SK-N-SH treated with all-trans-retinoic acid at 6 μM for 48 hours (cell line): ENCODE results near the gene GCLC.

Experiments used
- ATAC-seq: fragments of 200-7000 bp; cut with Tn5 transposase; 3 replicates; pipeline ENCODE4 v1.9.1; 2020; ENCODE audit warnings: mild to moderate bottlenecking, moderate library complexity
- ARNTL ChIP-seq: fragments of 450-650 bp; formaldehyde crosslinking; IDR thresholded peaks from 2 replicates; pipeline ENCODE4 v1.5.0; 2020; ENCODE audit warnings: low read depth, mild to moderate bottlenecking, moderate library complexity, borderline replicate concordance
- BACH2 ChIP-seq: fragments of 250-450 bp; sonication (Bioruptor Pico); IDR thresholded peaks from 2 replicates; pipeline ENCODE4 v1.9.0; 2021; ENCODE audit warnings: mild to moderate bottlenecking, borderline replicate concordance
- CSDC2 ChIP-seq: fragments of 250-450 bp; sonication (Bioruptor Pico); IDR thresholded peaks from 2 replicates; pipeline ENCODE4 v1.5.0; 2020; ENCODE audit warnings: mild to moderate bottlenecking, moderate library complexity
- ESRRG ChIP-seq: fragments of 250-450 bp; sonication (Bioruptor Pico); IDR thresholded peaks from 2 replicates; pipeline ENCODE4 v1.6.1; 2021; ENCODE audit warnings: mild to moderate bottlenecking
- GLIS3 ChIP-seq: fragments of 250-450 bp; sonication (Bioruptor Pico); IDR thresholded peaks from 2 replicates; pipeline ENCODE4 v1.5.0; 2020; ENCODE audit warnings: mild to moderate bottlenecking, moderate library complexity
- ISL1 ChIP-seq: fragments of 250-450 bp; sonication (Bioruptor Pico); IDR thresholded peaks from 2 replicates; pipeline ENCODE4 v2.1.2; 2022; ENCODE audit warnings: mild to moderate bottlenecking, moderate library complexity
- OSR1 ChIP-seq: fragments of 250-450 bp; sonication (Bioruptor Pico); IDR thresholded peaks from 2 replicates; pipeline ENCODE4 v1.8.0; 2022; ENCODE audit warnings: moderate library complexity, mild to moderate bottlenecking, inconsistent platforms
- RARB ChIP-seq: fragments of 250-450 bp; sonication (Bioruptor Pico); IDR thresholded peaks from 2 replicates; pipeline ENCODE4 v1.8.0; 2021; ENCODE audit warnings: mild to moderate bottlenecking, moderate library complexity
- TCF4 ChIP-seq: fragments of 250-450 bp; sonication (Bioruptor Pico); IDR thresholded peaks from 2 replicates; pipeline ENCODE4 v1.8.0; 2021; ENCODE audit warnings: mild to moderate bottlenecking, moderate library complexity, borderline replicate concordance
- TOX ChIP-seq: fragments of 250-450 bp; sonication (Bioruptor Pico); IDR thresholded peaks from 2 replicates; pipeline ENCODE4 v1.8.0; 2021; ENCODE audit warnings: mild to moderate bottlenecking, moderate library complexity, borderline replicate concordance
- ZC3H10 ChIP-seq: fragments of 250-450 bp; sonication (Bioruptor Pico); IDR thresholded peaks from 2 replicates; pipeline ENCODE4 v1.5.1; 2021; ENCODE audit warnings: mild to moderate bottlenecking, moderate library complexity
- ZFP3 ChIP-seq: fragments of 250-450 bp; sonication (Bioruptor Pico); IDR thresholded peaks from 2 replicates; pipeline ENCODE4 v1.5.0; 2020; ENCODE audit warnings: mild to moderate bottlenecking, moderate library complexity
- ZNF565 ChIP-seq: fragments of 450-650 bp; formaldehyde crosslinking; conservative IDR thresholded peaks from 2 replicates; pipeline ENCODE4 v1.5.0; 2020; ENCODE audit warnings: low read depth, mild to moderate bottlenecking, moderate library complexity
- ZNF70 ChIP-seq: fragments of 450-650 bp; formaldehyde crosslinking; IDR thresholded peaks from 2 replicates; pipeline ENCODE4 v1.5.0; 2020; ENCODE audit warnings: mild to moderate bottlenecking, moderate library complexity
- ZNF8 ChIP-seq: fragments of 450-650 bp; formaldehyde crosslinking; IDR thresholded peaks from 2 replicates; pipeline ENCODE4 v1.5.0; 2020; ENCODE audit warnings: mild to moderate bottlenecking, moderate library complexity
- TF ChIP-seq, protein P1 (sequence below): fragments of 250-450 bp; sonication (Bioruptor Pico); IDR thresholded peaks from 2 replicates; pipeline ENCODE4 v1.5.1; 2020; ENCODE audit warnings: low read depth, mild to moderate bottlenecking, moderate library complexity
- TF ChIP-seq, protein P2 (sequence below): fragments of 250-450 bp; sonication (Bioruptor Pico); IDR thresholded peaks from 2 replicates; pipeline ENCODE4 v1.8.0; 2020; ENCODE audit warnings: mild to moderate bottlenecking, moderate library complexity, borderline replicate concordance
- TF ChIP-seq, protein P3 (sequence below): fragments of 250-450 bp; sonication (Bioruptor Pico); IDR thresholded peaks from 2 replicates; pipeline ENCODE4 v1.8.0; 2021; ENCODE audit warnings: low read depth, mild to moderate bottlenecking, moderate library complexity, borderline replicate concordance
- TF ChIP-seq, protein P4 (sequence below): fragments of 250-450 bp; sonication (Bioruptor Pico); IDR thresholded peaks from 2 replicates; pipeline ENCODE4 v1.5.1; 2021; ENCODE audit warnings: mild to moderate bottlenecking, moderate library complexity
- TF ChIP-seq, protein P5 (sequence below): fragments of 250-450 bp; sonication (Bioruptor Pico); IDR thresholded peaks from 2 replicates; pipeline ENCODE4 v1.5.0; 2020; ENCODE audit warnings: mild to moderate bottlenecking, moderate library complexity

GCLC gene

DNA sequence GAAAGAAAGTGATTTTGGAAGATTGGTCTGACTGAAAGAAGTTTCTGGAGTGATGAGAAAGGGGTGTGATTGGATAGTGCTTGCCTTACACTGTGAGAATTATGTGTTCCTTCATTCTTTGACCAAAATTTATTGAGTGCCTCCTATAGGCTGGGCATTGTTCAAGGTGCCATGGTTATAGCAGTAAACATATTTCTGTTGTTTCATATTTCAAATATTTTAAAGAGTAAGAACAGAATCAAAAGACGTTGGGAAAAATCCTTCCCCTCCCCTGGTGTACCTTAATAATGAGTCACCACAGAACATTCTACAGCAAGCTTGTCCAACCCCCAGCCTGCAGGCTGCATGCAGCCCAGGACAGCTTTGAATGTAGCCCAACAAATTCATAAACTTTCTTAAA is 78.6 kb downstream of the GCLC start (continued):
- TF ChIP-seq, protein P1, sequence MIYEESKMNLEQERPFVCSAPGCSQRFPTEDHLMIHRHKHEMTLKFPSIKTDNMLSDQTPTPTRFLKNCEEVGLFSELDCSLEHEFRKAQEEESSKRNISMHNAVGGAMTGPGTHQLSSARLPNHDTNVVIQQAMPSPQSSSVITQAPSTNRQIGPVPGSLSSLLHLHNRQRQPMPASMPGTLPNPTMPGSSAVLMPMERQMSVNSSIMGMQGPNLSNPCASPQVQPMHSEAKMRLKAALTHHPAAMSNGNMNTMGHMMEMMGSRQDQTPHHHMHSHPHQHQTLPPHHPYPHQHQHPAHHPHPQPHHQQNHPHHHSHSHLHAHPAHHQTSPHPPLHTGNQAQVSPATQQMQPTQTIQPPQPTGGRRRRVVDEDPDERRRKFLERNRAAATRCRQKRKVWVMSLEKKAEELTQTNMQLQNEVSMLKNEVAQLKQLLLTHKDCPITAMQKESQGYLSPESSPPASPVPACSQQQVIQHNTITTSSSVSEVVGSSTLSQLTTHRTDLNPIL, result no peak
- no peak for TF ChIP-seq TCF4 (CRISPR knock-in tag)
- TF ChIP-seq ESRRG (CRISPR knock-in tag), result no peak
- TF ChIP-seq, protein P2, sequence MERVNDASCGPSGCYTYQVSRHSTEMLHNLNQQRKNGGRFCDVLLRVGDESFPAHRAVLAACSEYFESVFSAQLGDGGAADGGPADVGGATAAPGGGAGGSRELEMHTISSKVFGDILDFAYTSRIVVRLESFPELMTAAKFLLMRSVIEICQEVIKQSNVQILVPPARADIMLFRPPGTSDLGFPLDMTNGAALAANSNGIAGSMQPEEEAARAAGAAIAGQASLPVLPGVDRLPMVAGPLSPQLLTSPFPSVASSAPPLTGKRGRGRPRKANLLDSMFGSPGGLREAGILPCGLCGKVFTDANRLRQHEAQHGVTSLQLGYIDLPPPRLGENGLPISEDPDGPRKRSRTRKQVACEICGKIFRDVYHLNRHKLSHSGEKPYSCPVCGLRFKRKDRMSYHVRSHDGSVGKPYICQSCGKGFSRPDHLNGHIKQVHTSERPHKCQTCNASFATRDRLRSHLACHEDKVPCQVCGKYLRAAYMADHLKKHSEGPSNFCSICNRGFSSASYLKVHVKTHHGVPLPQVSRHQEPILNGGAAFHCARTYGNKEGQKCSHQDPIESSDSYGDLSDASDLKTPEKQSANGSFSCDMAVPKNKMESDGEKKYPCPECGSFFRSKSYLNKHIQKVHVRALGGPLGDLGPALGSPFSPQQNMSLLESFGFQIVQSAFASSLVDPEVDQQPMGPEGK, result no peak
- TF ChIP-seq ISL1 (CRISPR knock-in tag), result no peak
- no peak for TF ChIP-seq ZNF70 (CRISPR knock-in tag)
- TF ChIP-seq, protein P3, sequence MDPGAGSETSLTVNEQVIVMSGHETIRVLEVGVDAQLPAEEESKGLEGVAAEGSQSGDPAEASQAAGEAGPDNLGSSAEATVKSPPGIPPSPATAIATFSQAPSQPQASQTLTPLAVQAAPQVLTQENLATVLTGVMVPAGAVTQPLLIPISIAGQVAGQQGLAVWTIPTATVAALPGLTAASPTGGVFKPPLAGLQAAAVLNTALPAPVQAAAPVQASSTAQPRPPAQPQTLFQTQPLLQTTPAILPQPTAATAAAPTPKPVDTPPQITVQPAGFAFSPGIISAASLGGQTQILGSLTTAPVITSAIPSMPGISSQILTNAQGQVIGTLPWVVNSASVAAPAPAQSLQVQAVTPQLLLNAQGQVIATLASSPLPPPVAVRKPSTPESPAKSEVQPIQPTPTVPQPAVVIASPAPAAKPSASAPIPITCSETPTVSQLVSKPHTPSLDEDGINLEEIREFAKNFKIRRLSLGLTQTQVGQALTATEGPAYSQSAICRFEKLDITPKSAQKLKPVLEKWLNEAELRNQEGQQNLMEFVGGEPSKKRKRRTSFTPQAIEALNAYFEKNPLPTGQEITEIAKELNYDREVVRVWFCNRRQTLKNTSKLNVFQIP, result no peak

DNA sequence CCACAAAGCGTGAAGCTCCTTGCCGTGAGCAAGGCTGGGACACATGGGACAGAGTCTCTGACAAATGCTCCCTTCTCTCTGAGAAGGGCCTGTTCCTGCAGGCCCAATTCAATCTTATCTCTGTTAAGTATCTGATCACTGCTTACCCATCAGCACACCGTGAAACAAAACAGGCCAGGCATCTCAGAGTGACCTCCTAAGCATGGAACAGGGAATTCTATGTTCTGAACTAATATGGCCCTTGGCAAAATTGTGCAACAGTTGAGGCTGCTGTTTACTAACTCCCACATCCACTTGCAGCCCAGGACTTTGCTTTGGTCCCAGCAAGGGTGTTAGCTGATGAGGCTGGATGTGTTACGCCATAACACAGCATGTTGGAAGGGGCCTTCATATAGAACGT is 79.2 kb downstream of the GCLC start:
- ATAC-seq, result no peak
- TF ChIP-seq ZNF8 (CRISPR knock-in tag) (no peak), OSR1 (no peak), ESRRG (CRISPR knock-in tag) (no peak), RARB (CRISPR knock-in tag) (no peak), ZC3H10 (CRISPR knock-in tag) (no peak), BACH2 (CRISPR knock-in tag) (no peak), GLIS3 (no peak), ZFP3 (no peak), ARNTL (CRISPR knock-in tag) (no peak), ISL1 (CRISPR knock-in tag) (no peak), ZNF565 (CRISPR knock-in tag) (no peak), TOX (CRISPR knock-in tag) (no peak)
- TF ChIP-seq, protein P1, result no peak
- TF ChIP-seq, protein P4, sequence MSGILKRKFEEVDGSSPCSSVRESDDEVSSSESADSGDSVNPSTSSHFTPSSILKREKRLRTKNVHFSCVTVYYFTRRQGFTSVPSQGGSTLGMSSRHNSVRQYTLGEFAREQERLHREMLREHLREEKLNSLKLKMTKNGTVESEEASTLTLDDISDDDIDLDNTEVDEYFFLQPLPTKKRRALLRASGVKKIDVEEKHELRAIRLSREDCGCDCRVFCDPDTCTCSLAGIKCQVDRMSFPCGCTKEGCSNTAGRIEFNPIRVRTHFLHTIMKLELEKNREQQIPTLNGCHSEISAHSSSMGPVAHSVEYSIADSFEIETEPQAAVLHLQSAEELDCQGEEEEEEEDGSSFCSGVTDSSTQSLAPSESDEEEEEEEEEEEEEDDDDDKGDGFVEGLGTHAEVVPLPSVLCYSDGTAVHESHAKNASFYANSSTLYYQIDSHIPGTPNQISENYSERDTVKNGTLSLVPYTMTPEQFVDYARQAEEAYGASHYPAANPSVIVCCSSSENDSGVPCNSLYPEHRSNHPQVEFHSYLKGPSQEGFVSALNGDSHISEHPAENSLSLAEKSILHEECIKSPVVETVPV (CRISPR knock-in tag), result no peak
- TF ChIP-seq, protein P2, result no peak

DNA sequence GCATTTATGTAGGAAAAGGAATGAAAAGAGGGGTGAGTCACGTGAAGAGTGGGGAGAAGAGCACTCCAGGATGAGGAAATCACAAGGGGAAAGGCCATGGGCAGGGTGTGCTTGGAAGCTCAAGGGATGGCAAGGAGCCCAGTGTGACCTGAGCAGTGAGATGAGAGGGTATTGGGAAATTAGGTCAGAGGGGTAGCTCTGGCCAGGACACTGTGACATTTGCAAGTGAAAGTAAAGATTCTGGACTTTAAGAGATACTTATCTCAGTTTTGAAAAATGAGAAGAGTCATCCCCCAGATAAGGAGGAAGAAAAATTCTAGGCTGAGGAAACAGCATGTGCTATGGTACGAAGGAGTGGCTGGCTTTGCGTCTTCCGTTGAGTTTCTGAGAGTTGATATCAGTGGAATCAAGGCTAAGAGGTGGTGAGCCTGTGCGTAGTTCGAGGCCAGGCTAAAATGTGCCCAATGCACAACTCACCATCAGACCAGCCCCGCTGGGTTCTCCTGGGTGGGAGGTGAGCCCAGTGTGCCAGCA is 79.9 kb downstream of the GCLC start:
- ATAC-seq, result no peak
- no peak for TF ChIP-seq ZFP3
- TF ChIP-seq ZC3H10 (CRISPR knock-in tag), result no peak

DNA sequence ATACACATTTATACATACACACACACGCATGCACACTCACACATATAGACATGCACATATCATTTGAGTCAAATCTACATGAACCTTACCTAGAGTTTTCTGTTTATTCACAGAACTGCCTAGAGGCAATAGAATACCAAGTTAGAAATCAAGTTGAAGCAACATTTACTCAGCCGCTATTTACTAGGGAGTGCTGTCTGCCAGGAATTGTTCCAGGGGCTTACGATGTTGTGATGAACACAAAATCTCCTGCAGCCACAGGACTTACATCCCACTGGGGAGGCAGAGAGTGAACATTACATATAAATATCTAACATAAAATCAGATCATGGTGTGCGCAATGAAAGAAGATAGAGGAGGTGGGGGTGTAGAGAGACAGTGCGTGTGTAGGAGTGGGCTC is 80.4 kb downstream of the GCLC start:
- ATAC-seq, result no peak
- TF ChIP-seq, protein P3, result no peak
- TF ChIP-seq ISL1 (CRISPR knock-in tag) (no peak), OSR1 (no peak), CSDC2 (CRISPR knock-in tag) (no peak), ZNF8 (CRISPR knock-in tag) (no peak), ZNF70 (CRISPR knock-in tag) (no peak), ARNTL (CRISPR knock-in tag) (no peak)
- TF ChIP-seq, protein P2, result no peak
- TF ChIP-seq, protein P5, sequence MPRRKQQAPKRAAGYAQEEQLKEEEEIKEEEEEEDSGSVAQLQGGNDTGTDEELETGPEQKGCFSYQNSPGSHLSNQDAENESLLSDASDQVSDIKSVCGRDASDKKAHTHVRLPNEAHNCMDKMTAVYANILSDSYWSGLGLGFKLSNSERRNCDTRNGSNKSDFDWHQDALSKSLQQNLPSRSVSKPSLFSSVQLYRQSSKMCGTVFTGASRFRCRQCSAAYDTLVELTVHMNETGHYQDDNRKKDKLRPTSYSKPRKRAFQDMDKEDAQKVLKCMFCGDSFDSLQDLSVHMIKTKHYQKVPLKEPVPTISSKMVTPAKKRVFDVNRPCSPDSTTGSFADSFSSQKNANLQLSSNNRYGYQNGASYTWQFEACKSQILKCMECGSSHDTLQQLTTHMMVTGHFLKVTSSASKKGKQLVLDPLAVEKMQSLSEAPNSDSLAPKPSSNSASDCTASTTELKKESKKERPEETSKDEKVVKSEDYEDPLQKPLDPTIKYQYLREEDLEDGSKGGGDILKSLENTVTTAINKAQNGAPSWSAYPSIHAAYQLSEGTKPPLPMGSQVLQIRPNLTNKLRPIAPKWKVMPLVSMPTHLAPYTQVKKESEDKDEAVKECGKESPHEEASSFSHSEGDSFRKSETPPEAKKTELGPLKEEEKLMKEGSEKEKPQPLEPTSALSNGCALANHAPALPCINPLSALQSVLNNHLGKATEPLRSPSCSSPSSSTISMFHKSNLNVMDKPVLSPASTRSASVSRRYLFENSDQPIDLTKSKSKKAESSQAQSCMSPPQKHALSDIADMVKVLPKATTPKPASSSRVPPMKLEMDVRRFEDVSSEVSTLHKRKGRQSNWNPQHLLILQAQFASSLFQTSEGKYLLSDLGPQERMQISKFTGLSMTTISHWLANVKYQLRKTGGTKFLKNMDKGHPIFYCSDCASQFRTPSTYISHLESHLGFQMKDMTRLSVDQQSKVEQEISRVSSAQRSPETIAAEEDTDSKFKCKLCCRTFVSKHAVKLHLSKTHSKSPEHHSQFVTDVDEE (CRISPR knock-in tag), result no peak
